ENCODE measurements around the gene ANKH. TPM values are rescaled to one million over a fixed set of nuclear protein-coding genes. Genes with fewer than 3 reads are reported as not detected.

Gene ANKH
- polyA plus RNA-seq, 2 of the 4 experiments (the other 2 are of a cell fraction): 11.7 to 17.3 TPM

- no peak for TF ChIP-seq ATOH8 (CRISPR knock-in tag; IDR thresholded peaks at IDR 0.05; ENCODE audit: low read depth)
- no peak for TF ChIP-seq ZSCAN20 (CRISPR knock-in tag; IDR thresholded peaks at IDR 0.05)
- no peak for TF ChIP-seq RCOR1 (IDR thresholded peaks at IDR 0.05; ENCODE audit: low read depth, low read length)
- TF ChIP-seq JUNB (IDR thresholded peaks at IDR 0.05): no peak
- TF ChIP-seq ZC3H11A (IDR thresholded peaks at IDR 0.05): no peak
These were observed 216.3 kb downstream of the ANKH start (continued) for GRCh38 chr5:14655146-14655741.

Small RNA genes within 50 kb of the gene (small RNA-seq; reads per million reads assigned to genes)
- gene HNRNPKP5 (0 reads per million in 6 experiments), gene MIR4637 (0 to 17.0 (median 2.1) reads per million in 6 experiments)

Other genes starting within 250 kb of the ANKH start
- gene OTULIN, start 207.1 kb downstream of the ANKH start, polyA plus RNA-seq (2011; rRNA removed): 12.2 and 17.8 TPM in 2 replicates
- gene OTULIN, start 207.1 kb downstream of the ANKH start, polyA plus RNA-seq (2017; fragmentation: RNase III; extraction: RNeasy Plus Mini Kit Qiagen cat#74134 plus additional on column Dnase treatment): 12.3 to 14.1 TPM (median 13.5 TPM) in 3 replicates